HuH-7.5 (cell line): ENCODE measurements around the gene KCNQ2.
"Not testable (repeated sequence)": the region's sequence is repeated elsewhere in the genome, so short reads cannot be mapped to it uniquely, and the experiment has no call there.

ENCODE experiments used
- DNase-seq: peaks from one replicate; pipeline ENCODE4 v3.0.0; 2011; ENCODE audit warnings: low spot score

KCNQ2 gene

GRCh38 chr20:63471981-63472831, at the start of gene KCNQ2:
Gene KCNQ2, minus strand, starts transcription at chr20:63472655. Its CDS starts 192 bp downstream, at chr20:63472463.
- no peak for DNase-seq

DNA sequence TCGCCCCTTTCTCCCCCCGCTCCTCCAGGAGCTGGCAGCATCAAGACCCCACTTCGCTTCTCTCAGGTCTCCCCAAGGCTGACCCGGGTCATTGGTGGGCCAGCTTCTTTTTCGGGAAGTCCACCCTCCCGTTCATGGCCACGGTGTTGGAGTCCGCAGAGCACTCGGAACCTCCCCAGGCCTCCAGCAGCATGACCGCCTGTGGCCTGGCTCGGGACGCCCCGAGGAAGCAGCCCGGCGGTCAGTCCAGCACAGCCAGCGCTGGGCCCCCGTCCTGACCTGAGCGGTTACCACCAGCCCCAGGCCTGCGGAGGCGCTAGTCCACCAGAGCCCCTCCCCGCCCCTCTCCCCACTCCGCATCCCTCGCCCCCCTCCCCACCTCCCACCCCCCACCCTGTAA, 49.1 kb upstream of the KCNQ2 start:
- no peak for DNase-seq

DNA sequence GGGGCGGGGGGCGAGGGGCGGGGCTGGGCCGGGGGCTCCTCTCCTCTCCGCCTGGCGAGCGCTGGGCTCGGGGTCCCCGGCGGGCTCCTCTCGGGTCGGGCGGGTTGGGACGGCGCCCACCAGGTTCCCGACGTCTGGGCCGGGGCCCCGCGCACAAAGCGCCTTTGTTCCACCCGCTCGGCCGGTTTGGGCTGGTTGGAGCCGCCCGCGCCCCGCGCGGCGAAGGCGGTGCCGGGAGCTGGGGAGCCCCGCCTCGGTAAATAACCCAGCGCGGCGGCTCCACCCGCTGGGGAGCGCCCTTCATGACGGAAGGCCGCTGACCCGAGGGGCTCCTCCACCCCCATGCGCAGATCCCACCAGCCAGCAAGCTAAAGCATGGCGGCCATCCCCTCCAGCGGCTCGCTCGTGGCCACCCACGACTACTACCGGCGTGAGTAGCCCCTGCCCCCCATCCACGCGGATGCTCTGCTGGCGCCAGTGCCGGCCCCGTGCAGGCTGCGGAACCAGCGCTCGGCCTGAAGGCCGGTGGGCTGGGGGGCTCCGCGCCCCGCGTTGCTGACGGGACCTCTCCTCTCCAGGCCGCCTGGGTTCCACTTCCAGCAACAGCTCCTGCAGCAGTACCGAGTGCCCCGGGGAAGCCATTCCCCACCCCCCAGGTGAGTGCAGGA, 48.6 kb upstream of the KCNQ2 start:
- DNase-seq = peak; percentile 85

DNA sequence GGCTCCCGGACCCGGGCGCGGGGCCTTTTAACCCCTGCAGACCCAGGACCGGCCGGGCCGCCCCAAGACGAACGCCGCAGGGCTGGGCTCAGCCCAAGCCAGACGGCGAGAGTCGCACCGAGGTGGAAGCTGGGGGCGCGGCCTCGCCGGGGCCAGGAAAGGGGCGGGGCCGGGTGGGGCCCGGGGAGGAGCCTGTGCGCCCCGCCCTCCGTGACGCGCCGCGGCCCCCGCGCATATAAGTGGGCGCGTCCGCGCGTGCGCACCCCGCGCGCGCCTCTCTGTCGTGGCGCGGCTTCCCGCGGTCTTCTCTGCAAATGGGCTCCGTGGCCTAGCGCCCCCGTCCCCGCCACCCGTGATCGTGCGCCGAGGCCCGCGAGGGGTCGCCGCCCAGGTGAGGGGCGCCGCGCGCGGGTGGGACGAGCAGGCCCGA, 48.1 kb upstream of the KCNQ2 start, which contains the start of gene PPDPF:
PPDPF (plus strand) TSS at position 262 of the 430 bp plus-strand sequence. CDS start 544 bp downstream, outside the sequence.
- DNase-seq = peak; percentile 96

- peak; percentile 84 for DNase-seq
These were observed 47.4 kb upstream of the KCNQ2 start for GRCh38 chr20:63519668-63520503.

DNA sequence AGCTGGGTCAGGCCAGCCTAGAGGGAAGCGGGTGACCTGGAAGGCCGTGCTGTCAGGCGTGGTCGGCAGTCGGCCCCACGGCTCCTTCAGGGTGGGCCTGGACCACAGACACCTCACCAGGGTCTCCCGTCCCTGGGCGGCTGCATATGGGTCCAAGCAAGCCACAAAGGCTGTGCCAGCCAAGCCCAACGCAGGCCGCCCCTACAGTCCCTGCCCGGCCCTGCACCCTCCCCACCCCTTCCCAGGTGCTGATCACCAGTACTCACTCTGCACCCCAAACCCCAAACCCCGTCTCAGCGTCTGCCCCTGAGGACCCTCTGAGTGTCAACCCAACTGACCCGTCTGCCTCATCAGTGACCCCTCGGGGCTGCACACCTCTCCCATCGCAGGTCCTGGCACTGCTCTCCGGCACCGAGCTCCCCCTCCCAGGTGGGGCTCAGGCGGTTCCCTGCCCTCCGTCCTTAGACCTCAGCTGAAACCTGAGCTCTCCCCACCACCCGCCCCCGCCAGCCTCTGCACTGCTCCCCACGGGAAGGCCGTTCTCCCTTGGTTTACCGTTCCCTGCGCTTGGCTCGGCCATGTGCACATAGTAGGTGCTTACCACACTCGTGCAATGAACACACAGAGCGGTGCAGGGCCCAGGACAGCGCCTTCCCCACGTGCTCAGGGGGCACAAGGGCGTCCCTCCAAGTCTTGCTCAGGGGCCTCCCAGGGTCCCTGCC, 46.7 kb upstream of the KCNQ2 start:
- no peak for DNase-seq

GRCh38 chr20:63518351-63518861, 46.0 kb upstream of the KCNQ2 start:
- DNase-seq = no peak

DNA sequence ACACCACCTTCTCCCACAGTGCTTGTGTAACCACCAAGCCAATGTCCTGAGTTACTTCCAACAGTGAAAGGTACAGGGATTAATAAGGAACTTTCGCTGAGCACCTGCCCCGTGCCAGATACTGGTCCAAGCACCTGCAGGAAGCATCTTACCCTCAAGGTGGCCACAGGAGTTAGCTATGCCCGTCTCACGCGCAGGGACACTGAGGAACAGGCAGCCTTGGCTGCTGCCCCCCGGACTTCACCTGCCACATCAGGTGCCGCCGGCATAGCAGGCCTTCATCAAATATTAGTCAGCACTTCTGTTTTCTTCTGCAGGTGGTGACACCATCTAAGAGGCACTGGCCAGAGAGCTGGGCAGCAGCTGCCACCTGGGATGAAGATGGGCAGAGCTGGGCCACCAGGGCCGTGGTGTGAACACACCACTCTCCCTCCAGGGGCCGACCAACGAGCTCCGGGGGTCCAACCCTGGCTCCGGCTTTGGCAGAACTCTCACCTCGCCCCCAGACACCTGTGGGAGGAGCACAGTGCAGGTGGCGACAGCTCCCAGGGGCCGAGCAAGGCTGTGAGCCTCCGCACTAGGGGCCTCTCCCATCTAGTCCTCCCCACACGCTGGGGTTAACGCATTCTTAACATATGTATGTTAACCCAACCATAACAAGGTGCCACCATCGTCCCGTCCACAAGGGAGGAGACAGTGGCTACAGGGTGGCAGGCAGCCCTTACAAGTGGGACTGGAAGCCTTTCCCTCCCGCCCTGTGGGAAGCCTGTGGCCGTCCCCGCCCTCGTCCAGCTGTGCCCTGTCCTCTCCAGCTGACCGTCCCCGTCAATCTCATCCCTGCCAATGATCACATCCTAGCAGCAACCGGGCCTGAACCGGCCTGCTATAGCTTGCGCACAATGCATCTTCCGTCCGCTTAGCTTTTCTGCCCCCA, 45.2 kb upstream of the KCNQ2 start:
- no peak for DNase-seq

DNA sequence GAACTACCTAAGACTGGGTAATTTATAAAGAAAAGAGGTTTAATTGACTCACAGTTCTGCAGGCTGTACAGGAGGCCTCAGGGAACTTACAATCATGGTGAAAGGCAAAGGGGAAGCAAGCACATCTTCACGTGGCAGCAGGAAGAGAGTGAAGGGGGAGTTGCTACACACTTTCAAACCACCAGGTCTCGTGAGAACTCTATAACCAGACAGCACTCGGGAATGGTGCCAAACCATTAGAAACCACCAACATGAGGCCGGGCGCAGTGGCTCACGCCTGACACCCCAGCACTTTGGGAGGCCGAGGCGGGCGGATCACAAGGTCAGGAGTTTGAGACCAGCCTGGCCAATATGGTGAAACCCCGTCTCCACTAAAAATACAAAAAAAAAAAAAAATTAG, 42.1 kb upstream of the KCNQ2 start:
- not testable (repeated sequence) for DNase-seq

GRCh38 chr20:63513207-63513606, 40.8 kb upstream of the KCNQ2 start:
- DNase-seq = no peak

DNA sequence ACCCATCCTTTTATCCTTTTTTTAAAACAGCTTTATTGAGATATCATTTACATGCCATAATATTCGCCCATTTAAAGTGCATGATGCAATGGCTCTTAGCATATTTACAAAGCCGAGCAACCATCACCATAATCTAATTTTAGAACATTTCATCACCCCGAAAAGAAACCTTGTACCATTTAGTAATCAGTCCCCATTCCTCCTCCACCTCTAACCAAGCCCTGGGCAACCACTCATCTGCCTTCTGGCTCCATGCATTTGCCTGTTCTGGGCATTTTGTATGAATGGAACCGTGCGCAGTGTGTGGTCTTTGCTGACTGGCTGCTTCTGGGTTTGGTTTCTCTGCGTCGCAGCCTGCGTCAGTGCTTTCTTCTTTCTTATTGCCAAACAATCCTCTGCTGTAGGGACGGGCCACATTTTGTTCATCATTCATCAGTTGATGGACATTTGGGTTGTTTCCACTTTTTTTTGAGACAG, 36.7 kb upstream of the KCNQ2 start:
- no peak for DNase-seq

DNA sequence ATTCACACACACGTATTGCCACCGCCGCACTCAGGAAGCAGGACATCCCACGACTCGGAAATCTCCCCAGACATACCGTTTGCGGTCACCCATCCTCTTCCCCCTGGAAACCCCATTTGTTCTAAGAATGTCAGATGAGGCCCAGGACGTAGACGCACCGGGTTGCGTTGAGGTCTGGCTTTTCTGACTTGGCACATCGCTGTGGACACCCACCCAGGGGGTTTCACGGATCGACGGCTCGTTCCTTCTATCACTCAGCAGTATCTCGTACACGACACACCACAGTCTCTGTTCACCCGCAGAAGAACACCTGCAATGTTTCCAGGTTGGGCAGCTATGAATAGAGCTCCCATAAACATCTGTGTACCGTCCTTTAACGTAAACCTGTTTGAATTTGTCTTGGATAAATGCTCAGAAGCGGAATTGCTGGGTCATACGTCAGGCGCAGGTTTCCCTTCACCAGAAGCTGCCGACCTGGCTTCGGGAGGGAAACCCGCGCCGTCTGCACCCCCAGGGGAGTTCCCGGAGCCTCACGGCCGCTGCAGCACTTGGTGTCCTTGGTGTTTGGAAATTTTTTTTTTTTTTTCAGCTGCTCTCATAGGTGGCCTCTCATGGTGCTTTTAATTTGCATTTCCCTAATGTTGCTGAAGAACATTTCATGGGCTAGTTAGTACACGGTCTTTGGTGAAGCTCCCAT, 35.8 kb upstream of the KCNQ2 start:
- DNase-seq = no peak

- DNase-seq = no peak
These were observed 34.8 kb upstream of the KCNQ2 start for GRCh38 chr20:63507083-63507743.

DNA sequence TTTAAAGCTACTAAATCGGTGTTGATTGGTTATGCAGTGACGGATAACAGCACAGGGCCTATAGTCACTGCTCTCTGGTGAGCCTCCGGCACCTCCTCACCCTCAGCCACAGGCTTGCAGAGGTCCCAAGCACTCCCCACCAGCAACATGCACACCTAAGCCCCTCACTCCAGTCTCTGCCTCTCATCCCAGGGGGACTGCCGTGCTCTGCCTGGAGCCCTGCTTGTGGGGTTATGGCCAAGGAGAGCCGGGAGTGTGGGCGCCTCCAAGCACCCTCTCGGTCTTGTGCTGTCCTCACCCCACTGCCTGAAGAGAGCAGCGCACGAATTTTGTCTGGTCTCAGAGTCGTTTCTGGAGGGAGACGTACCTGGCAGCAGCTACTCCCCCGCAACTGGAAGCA, 33.3 kb upstream of the KCNQ2 start:
- DNase-seq = no peak

DNA sequence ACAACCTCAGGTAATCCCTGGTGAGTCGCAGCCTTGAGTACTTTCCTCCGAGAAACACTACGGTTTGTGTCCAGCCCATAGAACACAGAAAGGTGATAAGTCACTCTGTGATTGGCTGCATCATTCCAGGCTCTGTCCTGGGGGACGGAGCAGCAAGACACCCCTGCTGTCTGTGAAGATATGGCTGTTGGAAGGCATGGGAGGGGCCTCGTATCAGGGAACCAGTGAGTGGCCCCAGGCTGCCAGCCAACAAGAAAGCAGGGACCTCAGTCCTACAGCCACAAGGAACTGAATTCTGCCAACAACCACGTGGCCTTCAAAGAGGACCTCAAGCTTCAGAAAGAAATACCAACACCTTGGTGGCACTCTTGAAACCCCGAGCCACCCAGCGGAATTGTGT, 32.8 kb upstream of the KCNQ2 start:
- DNase-seq = no peak

GRCh38 chr20:63504642-63505041, 32.2 kb upstream of the KCNQ2 start:
- no peak for DNase-seq

- DNase-seq = no peak
These were observed 31.1 kb upstream of the KCNQ2 start for GRCh38 chr20:63503524-63503923.

DNA sequence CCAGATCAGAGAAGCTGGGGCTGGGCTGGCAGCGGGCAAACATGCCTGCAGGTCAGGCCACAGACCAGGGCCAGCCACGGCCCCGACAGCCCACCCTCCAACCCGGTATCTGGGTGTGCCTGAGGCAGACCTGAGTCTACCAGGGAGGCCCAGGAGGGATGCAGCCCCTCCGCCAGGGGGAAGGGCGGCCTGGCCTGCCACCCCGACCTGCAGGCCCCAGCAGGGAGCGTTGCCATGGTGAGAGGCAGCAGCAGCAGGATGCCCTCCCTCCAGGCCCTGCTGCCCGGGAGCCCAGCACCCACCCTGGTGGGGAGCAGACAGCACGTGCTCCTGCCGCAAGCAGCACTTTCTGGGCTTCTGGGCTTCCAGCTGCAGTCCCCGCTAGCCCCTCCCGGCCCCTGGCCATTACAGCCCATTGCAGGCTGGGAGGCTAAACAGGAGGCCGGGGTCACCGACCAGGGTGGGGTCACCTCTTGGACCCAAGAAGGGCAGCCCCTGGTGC, 30.3 kb upstream of the KCNQ2 start:
- no peak for DNase-seq
